HEK293 (cell line): ENCODE measurements around the gene THAP5.
A peak's percentile ranks its signal among the peaks of the same experiment; 100 is the strongest.

Experiments used
- CTCF ChIA-PET: fragments of 350-600 bp; formaldehyde crosslinking; extraction: SDS; loops from one replicate; lab custom pipeline; 2021; ENCODE audit warnings: antibody characterized with exemption; lab: Yijun Ruan, JAX
- POLR2A ChIA-PET: fragments of 300-600 bp; formaldehyde crosslinking; extraction: SDS; loops from one replicate; lab custom pipeline; 2020; ENCODE audit warnings: antibody characterized with exemption, inconsistent platforms; lab: Yijun Ruan, JAX
- H3K27ac ChIP-seq: fragments of 200-500 bp; sonication (Bioruptor generic); 2 replicates; pipeline ENCODE4 v1.5.1; 2014; ENCODE audit warnings: low read depth, low read length, control low read depth, inconsistent platforms; ENCODE audit errors: extremely low read depth
- H3K36me3 ChIP-seq, 2 experiments: fragments of 200-500 bp in 1 of 2; sonication (Bioruptor generic) in 1 of 2; 1 replicate in 1 of 2; 2 replicates in 1 of 2; pipeline ENCODE4 v1.5.1; 2014 to 2017; ENCODE audit warnings: inconsistent platforms in 2 of 2, low read length in 2 of 2; ENCODE audit not compliant: control insufficient read depth in 2 of 2, insufficient read depth in 1 of 2
- H3K4me1 ChIP-seq: fragments of 200-500 bp; sonication (Bioruptor generic); 2 replicates; pipeline ENCODE4 v1.5.1; 2014; ENCODE audit warnings: mild to moderate bottlenecking, low read length, inconsistent platforms; ENCODE audit not compliant: control insufficient read depth, insufficient read depth
- H3K4me3 ChIP-seq: 2 replicates; pipeline ENCODE4 v1.5.1; 2011; ENCODE audit warnings: low read depth, mild to moderate bottlenecking, control low read depth, low read length, moderate library complexity
- H3K9me3 ChIP-seq: fragments of 200-500 bp; sonication (Bioruptor generic); 2 replicates; pipeline ENCODE4 v1.5.1; 2014; ENCODE audit warnings: low read depth, low read length, inconsistent platforms; ENCODE audit not compliant: control insufficient read depth, insufficient read depth
- CTCF ChIP-seq: fragments of 450-650 bp; formaldehyde crosslinking; IDR thresholded peaks from 2 replicates; pipeline ENCODE4 v1.5.1; 2016; ENCODE audit warnings: missing biosample characterization, missing genetic modification characterization
- PRDM1 ChIP-seq: fragments of 450-650 bp; formaldehyde crosslinking; IDR thresholded peaks from 2 replicates; pipeline ENCODE4; 2016; ENCODE audit warnings: missing biosample characterization, missing genetic modification characterization
- RBAK ChIP-seq: fragments of 450-650 bp; formaldehyde crosslinking; IDR thresholded peaks from 2 replicates; pipeline ENCODE4 v1.5.1; 2016; ENCODE audit warnings: missing biosample characterization, missing genetic modification characterization
- TRIM28 ChIP-seq: IDR thresholded peaks from 2 replicates; pipeline ENCODE4 v1.6.1; 2011; ENCODE audit warnings: low read length, control low read depth, borderline replicate concordance
- ZBTB20 ChIP-seq: fragments of 450-650 bp; formaldehyde crosslinking; IDR thresholded peaks from 2 replicates; pipeline ENCODE4 v1.5.1; 2016; ENCODE audit warnings: missing biosample characterization, missing genetic modification characterization
- ZEB2 ChIP-seq: fragments of 450-650 bp; formaldehyde crosslinking; IDR thresholded peaks from 2 replicates; pipeline ENCODE4 v1.5.1; 2016; ENCODE audit warnings: missing biosample characterization, missing genetic modification characterization
- ZFHX2 ChIP-seq: fragments of 450-650 bp; formaldehyde crosslinking; conservative IDR thresholded peaks from 2 replicates; pipeline ENCODE4 v1.5.1; 2016; ENCODE audit warnings: missing biosample characterization, missing genetic modification characterization
- ZNF274 ChIP-seq, 2 experiments: fragments of 200-500 bp in 1 of 2; fragments of 450-650 bp in 1 of 2; sonication (Bioruptor generic) in 1 of 2; formaldehyde crosslinking in 1 of 2; IDR thresholded peaks; 2 replicates each; pipeline versions ENCODE4 v1.5.1 to v1.6.1; 2014 to 2016; ENCODE audit warnings: borderline replicate concordance in 1 of 2, inconsistent platforms in 1 of 2, low read length in 1 of 2, missing biosample characterization in 1 of 2, missing genetic modification characterization in 1 of 2
- ZNF529 ChIP-seq: fragments of 450-650 bp; formaldehyde crosslinking; IDR thresholded peaks from 2 replicates; pipeline ENCODE4 v1.5.1; 2017; ENCODE audit warnings: missing genetic modification characterization, missing biosample characterization; ENCODE audit not compliant: insufficient replicate concordance
- ZNF600 ChIP-seq: fragments of 450-650 bp; formaldehyde crosslinking; IDR thresholded peaks from 2 replicates; pipeline ENCODE4 v1.5.1; 2016; ENCODE audit warnings: missing biosample characterization, missing genetic modification characterization
- ZNF610 ChIP-seq: fragments of 450-650 bp; formaldehyde crosslinking; IDR thresholded peaks from 2 replicates; pipeline ENCODE4 v1.5.1; 2016; ENCODE audit warnings: missing biosample characterization, missing genetic modification characterization, borderline replicate concordance
- ZNF629 ChIP-seq: fragments of 450-650 bp; formaldehyde crosslinking; IDR thresholded peaks from 2 replicates; pipeline ENCODE4 v1.5.1; 2017; ENCODE audit warnings: missing biosample characterization, missing genetic modification characterization
- ZNF777 ChIP-seq: fragments of 450-650 bp; formaldehyde crosslinking; IDR thresholded peaks from 2 replicates; pipeline ENCODE4 v1.5.1; 2017; ENCODE audit warnings: missing biosample characterization, missing genetic modification characterization, borderline replicate concordance
- ZSCAN16 ChIP-seq: fragments of 450-650 bp; formaldehyde crosslinking; IDR thresholded peaks from 2 replicates; pipeline ENCODE4 v1.5.1; 2016; ENCODE audit warnings: missing biosample characterization, missing genetic modification characterization
- ZSCAN5A ChIP-seq: fragments of 450-650 bp; formaldehyde crosslinking; IDR thresholded peaks from 2 replicates; pipeline ENCODE4 v1.5.1; 2016; ENCODE audit warnings: missing biosample characterization, missing genetic modification characterization
- TF ChIP-seq, protein P1 (sequence below): fragments of 450-650 bp; formaldehyde crosslinking; IDR thresholded peaks from 2 replicates; pipeline ENCODE4 v1.5.1; 2016; ENCODE audit warnings: missing biosample characterization, missing genetic modification characterization
- TF ChIP-seq, protein P2 (sequence below): fragments of 450-650 bp; formaldehyde crosslinking; IDR thresholded peaks from 2 replicates; pipeline ENCODE4 v1.5.1; 2016; ENCODE audit warnings: missing biosample characterization, missing genetic modification characterization
- TF ChIP-seq, protein P3 (sequence below): fragments of 450-650 bp; formaldehyde crosslinking; IDR thresholded peaks from 2 replicates; pipeline ENCODE4 v1.5.1; 2016; ENCODE audit warnings: missing biosample characterization, missing genetic modification characterization, low read depth

The THAP5 gene

GRCh38 chr7:108528183-108528712 lies 41.3 kb downstream of the THAP5 start:
- peaks cover 2% of the 10 kb centered on the region; the same call in 1 of the 2 replicates for H3K4me1 ChIP-seq
- H3K36me3 ChIP-seq = no peaks in the 10 kb centered on the region
- H3K4me3 ChIP-seq = no peak overlapping the region
- ChIA-PET CTCF (no interaction called here), POLR2A (interaction anchor here (1.2 kb wide), 1 partner anchor 16 kb away, joined by 3 read pairs; no protein-coding TSS in a partner anchor)
- H3K27ac ChIP-seq = no peak overlapping the region
- TF ChIP-seq PRDM1 = peak; percentile 70
- TF ChIP-seq CTCF = no peak
- no peaks in the 10 kb centered on the region for H3K9me3 ChIP-seq

DNA sequence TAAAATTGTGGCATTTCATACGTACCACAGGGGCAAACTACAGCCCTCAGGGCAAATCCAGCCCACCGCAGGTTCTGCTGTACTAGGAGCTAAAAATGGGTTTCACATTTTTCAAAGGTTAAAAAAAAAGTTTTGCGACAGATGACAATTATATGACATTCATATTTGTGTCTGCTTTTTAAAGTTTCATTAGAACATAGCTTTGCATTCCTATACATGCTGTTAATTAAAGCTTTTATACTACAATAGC lies 42.8 kb downstream of the THAP5 start:
- ChIA-PET CTCF (interaction anchor here (0.6 to 1.2 kb wide), 4 partner anchors 10 to 44 kb away, joined by 3 to 6 read pairs (median 4); partner anchors contain the start of genes DNAJB9 and THAP5), POLR2A (interaction anchor here (1.6 to 2.9 kb wide), 3 partner anchors 17 to 43 kb away, joined by 5 to 42 read pairs (median 5); partner anchors contain the start of genes DNAJB9 and THAP5)
- peaks cover 2% of the 10 kb centered on the region; the same call in 1 of the 2 replicates for H3K4me1 ChIP-seq
- H3K9me3 ChIP-seq = no peaks in the 10 kb centered on the region
- no peaks in the 10 kb centered on the region for H3K36me3 ChIP-seq
- H3K4me3 ChIP-seq = peak overlapping the region; percentile 96
- TF ChIP-seq ZSCAN16 (tag by site-specific recombination) (no peak), ZNF274 (IDR thresholded peaks at IDR 0.05; ENCODE audit: low read length) (no peak), ZNF274 (tag by site-specific recombination; IDR thresholded peaks at IDR 0.05; ENCODE audit: borderline replicate concordance) (no peak)
- H3K27ac ChIP-seq = peak overlapping the region; percentile 54

DNA sequence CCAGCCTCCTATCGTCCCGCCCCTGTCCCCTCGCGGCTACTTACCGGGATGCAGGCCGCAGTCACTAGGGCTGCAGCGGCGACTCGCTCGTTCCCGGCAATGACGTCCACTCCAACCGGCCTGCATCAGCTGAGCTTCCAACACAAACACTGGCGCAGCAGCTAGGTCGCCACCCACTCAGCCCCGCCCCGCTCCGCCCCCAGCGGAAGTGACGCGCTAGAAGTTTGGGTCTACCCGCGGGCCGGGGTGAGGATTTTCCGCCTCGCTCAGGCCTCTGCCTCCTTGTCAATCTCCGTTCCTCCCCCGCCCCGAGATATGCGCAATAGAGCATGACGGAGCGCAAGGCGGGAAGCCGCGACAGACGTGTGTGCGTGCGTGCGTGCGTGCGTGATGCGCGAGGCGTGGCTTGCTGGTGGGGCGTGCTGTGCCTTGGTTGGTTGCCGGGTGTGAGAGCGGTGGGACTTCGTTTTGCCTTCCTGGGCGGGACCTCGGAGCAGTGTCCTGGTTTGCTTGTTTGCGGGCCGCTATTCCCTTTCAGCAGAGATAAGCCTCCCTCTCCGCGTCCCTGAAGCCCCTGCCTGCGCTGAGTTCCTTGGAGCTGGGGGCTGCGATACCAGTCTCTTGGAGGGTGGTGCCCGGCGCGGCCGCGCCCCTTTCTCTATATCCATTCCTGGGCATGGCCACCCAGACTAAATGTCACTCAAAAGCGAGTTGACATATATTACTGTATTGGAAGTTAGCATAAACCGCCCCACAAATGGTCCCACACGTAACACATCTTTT lies 43.3 kb downstream of the THAP5 start, which contains the start of gene PNPLA8:
Gene PNPLA8, minus strand, starts transcription at position 151 of the 783 bp plus-strand sequence. CDS start 10,644 bp downstream, outside the sequence.
- H3K27ac ChIP-seq = peak within 1 kb of the TSS; percentile 62
- H3K4me3 ChIP-seq = peak within 1 kb of the TSS; percentile 96
- no peaks in the 10 kb centered on the region for H3K36me3 ChIP-seq
- peaks cover 2% of the 10 kb centered on the region; the same call in 1 of the 2 replicates for H3K4me1 ChIP-seq
- ChIA-PET CTCF (interaction anchor here (0.6 to 1.2 kb wide), 4 partner anchors 11 to 45 kb away, joined by 3 to 6 read pairs (median 4); partner anchors contain the start of genes DNAJB9 and THAP5), POLR2A (interaction anchor here (0.6 to 2.9 kb wide), 10 partner anchors 18 to 782 kb away, joined by 3 to 42 read pairs (median 4); partner anchors contain the start of genes CBLL1, DNAJB9, NRCAM and THAP5)
- no peaks in the 10 kb centered on the region for H3K9me3 ChIP-seq
- TF ChIP-seq, protein P1, sequence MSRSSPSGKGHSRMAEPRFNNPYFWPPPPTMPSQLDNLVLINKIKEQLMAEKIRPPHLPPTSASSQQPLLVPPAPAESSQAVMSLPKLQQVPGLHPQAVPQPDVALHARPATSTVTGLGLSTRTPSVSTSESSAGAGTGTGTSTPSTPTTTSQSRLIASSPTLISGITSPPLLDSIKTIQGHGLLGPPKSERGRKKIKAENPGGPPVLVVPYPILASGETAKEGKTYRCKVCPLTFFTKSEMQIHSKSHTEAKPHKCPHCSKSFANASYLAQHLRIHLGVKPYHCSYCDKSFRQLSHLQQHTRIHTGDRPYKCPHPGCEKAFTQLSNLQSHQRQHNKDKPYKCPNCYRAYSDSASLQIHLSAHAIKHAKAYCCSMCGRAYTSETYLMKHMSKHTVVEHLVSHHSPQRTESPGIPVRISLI (tag by site-specific recombination) = no peak
- TF ChIP-seq ZNF529 (tag by site-specific recombination) (no peak), TRIM28 (no peak), ZBTB20 (tag by site-specific recombination) (peak; percentile 92), ZNF600 (tag by site-specific recombination) (peak; percentile 98), ZNF629 (tag by site-specific recombination) (peak; percentile 98), ZNF610 (tag by site-specific recombination) (peak; percentile 50), ZEB2 (peak; percentile 77), ZFHX2 (tag by site-specific recombination) (peak; percentile 95), ZNF777 (tag by site-specific recombination) (no peak), ZSCAN5A (tag by site-specific recombination) (no peak), RBAK (tag by site-specific recombination) (no peak)
- TF ChIP-seq, protein P2, sequence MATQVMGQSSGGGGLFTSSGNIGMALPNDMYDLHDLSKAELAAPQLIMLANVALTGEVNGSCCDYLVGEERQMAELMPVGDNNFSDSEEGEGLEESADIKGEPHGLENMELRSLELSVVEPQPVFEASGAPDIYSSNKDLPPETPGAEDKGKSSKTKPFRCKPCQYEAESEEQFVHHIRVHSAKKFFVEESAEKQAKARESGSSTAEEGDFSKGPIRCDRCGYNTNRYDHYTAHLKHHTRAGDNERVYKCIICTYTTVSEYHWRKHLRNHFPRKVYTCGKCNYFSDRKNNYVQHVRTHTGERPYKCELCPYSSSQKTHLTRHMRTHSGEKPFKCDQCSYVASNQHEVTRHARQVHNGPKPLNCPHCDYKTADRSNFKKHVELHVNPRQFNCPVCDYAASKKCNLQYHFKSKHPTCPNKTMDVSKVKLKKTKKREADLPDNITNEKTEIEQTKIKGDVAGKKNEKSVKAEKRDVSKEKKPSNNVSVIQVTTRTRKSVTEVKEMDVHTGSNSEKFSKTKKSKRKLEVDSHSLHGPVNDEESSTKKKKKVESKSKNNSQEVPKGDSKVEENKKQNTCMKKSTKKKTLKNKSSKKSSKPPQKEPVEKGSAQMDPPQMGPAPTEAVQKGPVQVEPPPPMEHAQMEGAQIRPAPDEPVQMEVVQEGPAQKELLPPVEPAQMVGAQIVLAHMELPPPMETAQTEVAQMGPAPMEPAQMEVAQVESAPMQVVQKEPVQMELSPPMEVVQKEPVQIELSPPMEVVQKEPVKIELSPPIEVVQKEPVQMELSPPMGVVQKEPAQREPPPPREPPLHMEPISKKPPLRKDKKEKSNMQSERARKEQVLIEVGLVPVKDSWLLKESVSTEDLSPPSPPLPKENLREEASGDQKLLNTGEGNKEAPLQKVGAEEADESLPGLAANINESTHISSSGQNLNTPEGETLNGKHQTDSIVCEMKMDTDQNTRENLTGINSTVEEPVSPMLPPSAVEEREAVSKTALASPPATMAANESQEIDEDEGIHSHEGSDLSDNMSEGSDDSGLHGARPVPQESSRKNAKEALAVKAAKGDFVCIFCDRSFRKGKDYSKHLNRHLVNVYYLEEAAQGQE (tag by site-specific recombination) = 0 out of 2 replicates have a peak, but pooled peaks have one; percentile 47
- TF ChIP-seq, protein P3, sequence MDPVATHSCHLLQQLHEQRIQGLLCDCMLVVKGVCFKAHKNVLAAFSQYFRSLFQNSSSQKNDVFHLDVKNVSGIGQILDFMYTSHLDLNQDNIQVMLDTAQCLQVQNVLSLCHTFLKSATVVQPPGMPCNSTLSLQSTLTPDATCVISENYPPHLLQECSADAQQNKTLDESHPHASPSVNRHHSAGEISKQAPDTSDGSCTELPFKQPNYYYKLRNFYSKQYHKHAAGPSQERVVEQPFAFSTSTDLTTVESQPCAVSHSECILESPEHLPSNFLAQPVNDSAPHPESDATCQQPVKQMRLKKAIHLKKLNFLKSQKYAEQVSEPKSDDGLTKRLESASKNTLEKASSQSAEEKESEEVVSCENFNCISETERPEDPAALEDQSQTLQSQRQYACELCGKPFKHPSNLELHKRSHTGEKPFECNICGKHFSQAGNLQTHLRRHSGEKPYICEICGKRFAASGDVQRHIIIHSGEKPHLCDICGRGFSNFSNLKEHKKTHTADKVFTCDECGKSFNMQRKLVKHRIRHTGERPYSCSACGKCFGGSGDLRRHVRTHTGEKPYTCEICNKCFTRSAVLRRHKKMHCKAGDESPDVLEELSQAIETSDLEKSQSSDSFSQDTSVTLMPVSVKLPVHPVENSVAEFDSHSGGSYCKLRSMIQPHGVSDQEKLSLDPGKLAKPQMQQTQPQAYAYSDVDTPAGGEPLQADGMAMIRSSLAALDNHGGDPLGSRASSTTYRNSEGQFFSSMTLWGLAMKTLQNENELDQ (tag by site-specific recombination) = no peak
